Naive thymus-derived CD8-positive, alpha-beta T cell (primary cell): ENCODE measurements around the gene MACROD2. TPM values are rescaled to one million over a fixed set of nuclear protein-coding genes. Genes with fewer than 3 reads are reported as not detected.
A peak's percentile ranks its signal among the peaks of the same experiment; 100 is the strongest.

Source experiments
- ATAC-seq, 2 donors: fragments of 150-1000 bp; cut with Tn5 transposase in 1 of 2; sonication (Bioruptor Pico), chemical (Tn5 transposase) in 1 of 2; 1 replicate in 1 of 2; 2 replicates in 1 of 2; pipeline ENCODE4 v1.10.0; 2021; ENCODE audit warnings: mild to moderate bottlenecking in 2 of 2, moderate library complexity in 2 of 2
- POLR2A ChIA-PET: fragments of 350-600 bp; sonication (Branson Sonifier 250); formaldehyde crosslinking; loops from one replicate; lab custom pipeline; 2021; ENCODE audit warnings: antibody characterized with exemption; lab: Charles Lee
- DNase-seq, 10 donors: peaks; one replicate each; pipeline versions ENCODE4 v3.0.0 to v3.0.0-alpha.2; 2020 to 2022
- H3K27ac Mint-ChIP-seq, 10 donors: one replicate each; pipeline ENCODE4 v1.8.0; 2020 to 2022; ENCODE audit warnings: mild to moderate bottlenecking in 10 of 10, mixed read lengths in 10 of 10, moderate library complexity in 4 of 10, inconsistent platforms in 1 of 10
- H3K27me3 Mint-ChIP-seq, 5 donors: one replicate each; pipeline ENCODE4 v1.8.0; 2021 to 2022; ENCODE audit warnings: mixed read lengths in 5 of 5
- H3K36me3 Mint-ChIP-seq, 3 donors: one replicate each; pipeline ENCODE4 v1.8.0; 2020 to 2022; ENCODE audit warnings: mixed read lengths in 3 of 3, mild to moderate bottlenecking in 2 of 3, inconsistent platforms in 1 of 3
- H3K4me1 Mint-ChIP-seq, 4 donors: one replicate each; pipeline ENCODE4 v1.8.0; 2021 to 2022; ENCODE audit warnings: mixed read lengths in 4 of 4
- H3K4me3 Mint-ChIP-seq, 10 donors: one replicate each; pipeline ENCODE4 v1.8.0; 2020 to 2022; ENCODE audit warnings: mild to moderate bottlenecking in 10 of 10, mixed read lengths in 10 of 10, moderate library complexity in 6 of 10, inconsistent platforms in 1 of 10
- H3K9me3 Mint-ChIP-seq, 9 donors: one replicate each; pipeline ENCODE4 v1.8.0; 2020 to 2022; ENCODE audit warnings: mixed read lengths in 9 of 9, mild to moderate bottlenecking in 3 of 9, inconsistent platforms in 1 of 9, moderate library complexity in 1 of 9
- polyA plus RNA-seq, 3 donors: library from polyadenylated mRNA; unstranded; fragments of 300-500 nt; fragmentation: Illumina TruSeq; gene quantifications; one replicate each; pipeline ENCODE4 v1.2.3, GENCODE V29; 2021
- total RNA-seq, 8 experiments: library from RNA in 2 of 8; stranded (reverse) in 2 of 8; gene quantifications; one replicate each; pipeline ENCODE4 v1.2.3 and lab custom pipeline; 2021 to 2026

Gene MACROD2
- total and polyA plus RNA-seq, 5 experiments from 2014 or later = 0.18 to 1.1 (median 0.60) TPM; not detected in 2

GRCh38 chr20:15937179-15937578 lies 1941.9 kb downstream of the MACROD2 start:
- ATAC-seq = no peak
- Mint-ChIP-seq H3K4me1 (peaks cover 0 to 18% (median 0%) of the 10 kb centered on the region in 4 donors), H3K9me3 (peaks cover 0 to 22% (median 4%) of the 10 kb centered on the region in 9 donors), H3K36me3 (no peaks in the 10 kb centered on the region), H3K27ac (peak overlapping the region in 1 of 10 donors; percentile 45), H3K27me3 (peaks cover 0 to 2% (median 0%) of the 10 kb centered on the region in 5 donors), H3K4me3 (peak overlapping the region in 1 of 10 donors; percentile 72)
- POLR2A ChIA-PET = no interaction called here
- no peak for DNase-seq

DNA sequence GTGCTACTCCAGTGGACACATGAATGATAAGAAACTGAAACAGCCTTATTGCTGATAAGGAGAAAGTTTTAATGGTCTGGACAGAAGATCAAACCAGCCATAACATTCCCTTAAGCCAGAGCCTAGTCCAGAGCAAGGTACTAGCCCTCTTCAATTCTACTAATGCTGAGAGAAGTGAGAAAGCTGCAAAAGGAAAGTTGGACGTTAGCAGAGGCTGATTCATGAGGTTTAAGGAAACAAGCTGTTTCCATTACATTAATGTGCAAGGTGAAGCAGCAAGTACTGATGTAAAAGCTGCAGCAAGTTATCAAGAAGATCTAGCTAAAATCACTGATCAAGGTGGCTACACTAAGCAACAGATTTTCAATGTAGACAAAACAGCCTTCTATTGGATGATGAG lies 1943.5 kb downstream of the MACROD2 start:
- ATAC-seq = no peak
- no peak for DNase-seq
- POLR2A ChIA-PET = no interaction called here
- H3K4me1 Mint-ChIP-seq = peaks cover 0 to 14% (median 0%) of the 10 kb centered on the region in 4 donors
- H3K4me3 Mint-ChIP-seq = peak overlapping the region in 1 of 10 donors; percentile 40
- no peaks in the 10 kb centered on the region for H3K36me3 Mint-ChIP-seq
- H3K27me3 Mint-ChIP-seq = peaks cover 0 to 2% (median 0%) of the 10 kb centered on the region in 5 donors
- peaks cover 0 to 22% (median 4%) of the 10 kb centered on the region in 9 donors for H3K9me3 Mint-ChIP-seq
- H3K27ac Mint-ChIP-seq = no peak overlapping the region

DNA sequence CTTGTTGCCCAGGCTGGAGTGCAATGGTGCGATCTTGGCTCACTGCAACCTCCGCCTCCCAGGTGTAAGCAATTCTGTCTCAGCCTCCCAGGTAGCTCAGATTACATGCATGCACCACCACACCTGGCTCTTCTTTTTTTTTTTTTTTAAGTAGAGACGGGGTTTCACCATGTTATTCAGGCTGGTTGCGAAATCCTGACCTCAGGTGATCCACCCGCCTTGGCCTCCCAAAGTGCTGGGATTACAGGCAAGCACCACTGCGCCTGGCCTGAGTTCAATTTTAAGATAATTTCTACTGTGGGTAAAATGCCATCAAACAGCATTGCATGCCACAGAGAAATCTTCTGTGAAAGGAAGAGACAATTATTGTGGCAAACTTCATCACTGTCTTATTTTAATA lies 1944.8 kb downstream of the MACROD2 start:
- DNase-seq (no peak), ATAC-seq (no peak)
- H3K4me3 Mint-ChIP-seq = no peak overlapping the region
- H3K36me3 Mint-ChIP-seq = no peaks in the 10 kb centered on the region
- peaks cover 0 to 2% (median 0%) of the 10 kb centered on the region in 5 donors for H3K27me3 Mint-ChIP-seq
- H3K4me1 Mint-ChIP-seq = peaks cover 0 to 14% (median 0%) of the 10 kb centered on the region in 4 donors
- POLR2A ChIA-PET = no interaction called here
- H3K9me3 Mint-ChIP-seq = peaks cover 0 to 21% (median 4%) of the 10 kb centered on the region in 9 donors
- H3K27ac Mint-ChIP-seq = no peak overlapping the region

DNA sequence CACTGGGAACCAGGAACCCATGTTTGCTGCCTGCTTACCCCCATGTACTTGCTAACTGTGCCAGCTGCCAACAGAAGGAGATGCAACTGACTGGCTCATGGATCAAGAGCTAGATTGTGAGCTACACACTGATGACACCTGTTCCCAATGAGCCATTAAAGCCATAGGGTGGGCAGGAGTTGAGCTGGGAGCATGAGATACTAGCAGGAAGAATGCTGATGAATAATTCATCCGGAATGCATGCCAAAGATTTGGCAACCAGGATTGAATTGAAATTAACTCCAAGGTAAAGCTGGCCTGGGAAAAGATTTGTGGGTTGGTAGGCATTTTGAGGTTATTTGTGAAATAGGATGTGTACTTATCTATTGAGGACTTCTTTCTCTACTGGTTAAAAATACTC lies 1946.8 kb downstream of the MACROD2 start:
- no peaks in the 10 kb centered on the region for H3K36me3 Mint-ChIP-seq
- H3K4me1 Mint-ChIP-seq = peaks cover 0 to 9% (median 0%) of the 10 kb centered on the region in 4 donors
- ATAC-seq (no peak), DNase-seq (no peak)
- H3K4me3 Mint-ChIP-seq = no peak overlapping the region
- POLR2A ChIA-PET = no interaction called here
- peaks cover 0 to 13% (median 4%) of the 10 kb centered on the region in 9 donors for H3K9me3 Mint-ChIP-seq
- H3K27me3 Mint-ChIP-seq = peaks cover 0 to 3% (median 0%) of the 10 kb centered on the region in 5 donors
- H3K27ac Mint-ChIP-seq = peak overlapping the region in 1 of 10 donors; percentile 4

DNA sequence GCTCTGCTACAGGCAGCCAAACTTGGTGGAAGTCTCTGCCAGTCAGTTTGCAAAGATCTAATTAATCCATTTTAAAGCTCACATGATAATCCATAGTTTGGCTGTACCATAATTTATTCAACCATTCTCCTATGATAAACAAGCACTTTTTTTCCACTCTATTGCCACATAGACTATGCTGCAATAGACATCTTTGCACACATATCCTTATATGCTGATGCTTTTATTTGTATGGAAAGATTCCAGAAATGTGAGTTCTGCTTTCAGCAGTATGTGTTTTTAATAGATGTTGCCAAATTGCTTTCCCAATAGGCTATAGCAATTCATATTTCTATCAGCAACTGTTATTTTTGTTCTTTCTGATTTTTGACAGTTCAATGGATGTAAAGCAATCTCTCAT lies 1950.0 kb downstream of the MACROD2 start:
- DNase-seq = no peak
- no peak overlapping the region for H3K27ac Mint-ChIP-seq
- no peaks in the 10 kb centered on the region for H3K36me3 Mint-ChIP-seq
- no peak for ATAC-seq
- H3K4me3 Mint-ChIP-seq = no peak overlapping the region
- peaks cover 0 to 9% (median 0%) of the 10 kb centered on the region in 5 donors for H3K27me3 Mint-ChIP-seq
- POLR2A ChIA-PET = no interaction called here
- peaks cover 0 to 9% (median 0%) of the 10 kb centered on the region in 9 donors for H3K9me3 Mint-ChIP-seq
- peaks cover 0 to 7% (median 0%) of the 10 kb centered on the region in 4 donors for H3K4me1 Mint-ChIP-seq

DNA sequence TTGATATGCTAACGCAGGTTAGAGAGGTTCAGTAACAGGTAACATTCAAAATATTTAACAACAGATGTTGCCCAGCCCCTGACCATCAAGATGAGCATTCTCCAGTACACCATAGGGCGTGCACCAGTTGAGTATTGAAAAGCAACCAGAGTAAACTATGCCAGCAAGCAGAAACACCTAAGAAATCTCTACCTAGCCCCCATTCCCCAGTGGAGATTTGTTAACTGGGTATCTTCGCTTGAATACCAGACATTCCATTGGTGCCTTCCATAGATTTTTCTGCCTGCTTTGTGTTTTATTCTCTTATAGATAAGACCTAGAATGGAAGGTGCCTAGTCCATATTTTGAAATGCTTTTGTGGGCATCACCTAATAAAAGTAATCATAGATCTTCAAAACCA lies 1954.1 kb downstream of the MACROD2 start:
- ATAC-seq = no peak
- peaks cover 0 to 9% (median 0%) of the 10 kb centered on the region in 5 donors for H3K27me3 Mint-ChIP-seq
- no peak overlapping the region for H3K27ac Mint-ChIP-seq
- DNase-seq = no peak
- H3K9me3 Mint-ChIP-seq = peaks cover 0 to 11% (median 3%) of the 10 kb centered on the region in 9 donors
- H3K36me3 Mint-ChIP-seq = no peaks in the 10 kb centered on the region
- no peaks in the 10 kb centered on the region for H3K4me1 Mint-ChIP-seq
- no peak overlapping the region for H3K4me3 Mint-ChIP-seq
- POLR2A ChIA-PET = no interaction called here

- H3K9me3 Mint-ChIP-seq = peaks cover 0 to 11% (median 5%) of the 10 kb centered on the region in 9 donors
- H3K27ac Mint-ChIP-seq = no peak overlapping the region
- H3K4me1 Mint-ChIP-seq = no peaks in the 10 kb centered on the region
- no peak for ATAC-seq
- POLR2A ChIA-PET = no interaction called here
- peaks cover 0 to 9% (median 3%) of the 10 kb centered on the region in 5 donors for H3K27me3 Mint-ChIP-seq
- no peak overlapping the region for H3K4me3 Mint-ChIP-seq
- DNase-seq = no peak
- no peaks in the 10 kb centered on the region for H3K36me3 Mint-ChIP-seq
These were observed 1956.3 kb downstream of the MACROD2 start for GRCh38 chr20:15951658-15952057.

DNA sequence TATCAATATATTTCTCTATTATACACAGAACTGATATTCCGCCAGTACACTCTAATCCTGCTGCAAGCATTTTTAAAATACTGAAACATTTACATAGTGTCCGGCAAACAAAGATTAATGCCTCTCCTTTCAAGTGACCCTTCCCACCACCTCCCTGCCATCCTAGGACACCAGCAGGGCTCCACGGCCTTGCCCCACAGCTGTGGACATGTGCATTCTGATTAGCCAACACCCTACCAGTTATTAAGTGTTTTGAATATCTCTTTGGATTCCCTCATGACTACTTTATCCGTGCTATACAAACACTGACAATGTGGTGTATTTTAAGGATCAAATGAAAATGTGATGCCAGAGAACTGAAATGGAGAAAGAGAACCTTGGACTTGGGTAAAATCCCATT lies 1962.8 kb downstream of the MACROD2 start:
- no peaks in the 10 kb centered on the region for H3K36me3 Mint-ChIP-seq
- H3K4me1 Mint-ChIP-seq = no peaks in the 10 kb centered on the region
- DNase-seq (no peak), ATAC-seq (no peak)
- peaks cover 0 to 4% (median 0%) of the 10 kb centered on the region in 5 donors for H3K27me3 Mint-ChIP-seq
- no peak overlapping the region for H3K4me3 Mint-ChIP-seq
- no peak overlapping the region for H3K27ac Mint-ChIP-seq
- POLR2A ChIA-PET = no interaction called here
- peaks cover 0 to 6% (median 0%) of the 10 kb centered on the region in 9 donors for H3K9me3 Mint-ChIP-seq

DNA sequence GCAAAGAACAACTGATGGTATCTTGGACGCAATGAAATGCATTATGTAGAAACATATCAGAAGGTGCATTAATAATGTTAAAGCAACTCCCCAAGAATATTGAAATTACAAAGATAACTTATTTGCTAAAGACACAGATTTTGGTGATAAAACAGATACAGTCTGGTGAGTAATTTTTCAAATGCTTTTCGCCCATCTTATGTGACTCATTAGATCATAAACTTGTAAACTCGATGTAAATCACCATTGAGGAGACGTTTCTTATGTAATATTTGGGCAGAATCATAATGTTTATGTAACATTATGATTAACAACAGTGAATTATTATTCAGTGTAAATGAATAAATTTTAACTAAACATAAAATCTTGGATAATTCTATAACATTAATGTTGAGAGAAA lies 1969.8 kb downstream of the MACROD2 start:
- Mint-ChIP-seq H3K27me3 (no peaks in the 10 kb centered on the region), H3K4me3 (no peak overlapping the region), H3K36me3 (peaks cover 0 to 4% (median 0%) of the 10 kb centered on the region in 3 donors), H3K4me1 (no peaks in the 10 kb centered on the region), H3K9me3 (peaks cover 0 to 14% (median 4%) of the 10 kb centered on the region in 9 donors), H3K27ac (no peak overlapping the region)
- ATAC-seq = no peak
- POLR2A ChIA-PET = no interaction called here
- DNase-seq = no peak

DNA sequence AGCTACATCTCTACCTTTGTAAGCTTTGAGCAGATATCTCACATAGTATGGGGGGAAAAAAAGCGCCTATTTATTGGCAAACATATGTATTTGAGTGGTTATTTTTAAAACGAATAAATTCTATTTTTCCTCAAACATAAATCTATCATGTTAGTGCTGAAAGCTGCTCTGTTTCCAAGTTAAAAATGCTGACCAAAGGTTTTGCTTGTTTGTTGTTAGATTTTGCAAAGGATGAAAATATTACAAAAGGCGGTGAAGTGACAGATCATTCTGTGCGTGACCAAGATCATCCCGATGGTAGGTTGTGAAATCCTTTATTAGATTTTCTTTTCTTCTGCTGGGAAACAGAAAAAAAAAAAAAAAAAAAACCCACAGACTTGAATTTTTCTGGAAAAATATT lies 1972.0 kb downstream of the MACROD2 start:
- no peak overlapping the region for H3K4me3 Mint-ChIP-seq
- H3K4me1 Mint-ChIP-seq = no peaks in the 10 kb centered on the region
- peaks cover 0 to 4% (median 0%) of the 10 kb centered on the region in 3 donors for H3K36me3 Mint-ChIP-seq
- no peak for ATAC-seq
- H3K27ac Mint-ChIP-seq = no peak overlapping the region
- POLR2A ChIA-PET = no interaction called here
- H3K27me3 Mint-ChIP-seq = no peaks in the 10 kb centered on the region
- peaks cover 3 to 29% (median 9%) of the 10 kb centered on the region in 9 donors for H3K9me3 Mint-ChIP-seq
- DNase-seq = no peak

- no peak for ATAC-seq
- H3K27ac Mint-ChIP-seq = no peak overlapping the region
- no peak overlapping the region for H3K4me3 Mint-ChIP-seq
- POLR2A ChIA-PET = no interaction called here
- H3K27me3 Mint-ChIP-seq = no peaks in the 10 kb centered on the region
- no peaks in the 10 kb centered on the region for H3K36me3 Mint-ChIP-seq
- no peaks in the 10 kb centered on the region for H3K4me1 Mint-ChIP-seq
- DNase-seq = no peak
- H3K9me3 Mint-ChIP-seq = peaks cover 0 to 25% (median 10%) of the 10 kb centered on the region in 9 donors
These were observed 1980.9 kb downstream of the MACROD2 start for GRCh38 chr20:15976047-15976736.

DNA sequence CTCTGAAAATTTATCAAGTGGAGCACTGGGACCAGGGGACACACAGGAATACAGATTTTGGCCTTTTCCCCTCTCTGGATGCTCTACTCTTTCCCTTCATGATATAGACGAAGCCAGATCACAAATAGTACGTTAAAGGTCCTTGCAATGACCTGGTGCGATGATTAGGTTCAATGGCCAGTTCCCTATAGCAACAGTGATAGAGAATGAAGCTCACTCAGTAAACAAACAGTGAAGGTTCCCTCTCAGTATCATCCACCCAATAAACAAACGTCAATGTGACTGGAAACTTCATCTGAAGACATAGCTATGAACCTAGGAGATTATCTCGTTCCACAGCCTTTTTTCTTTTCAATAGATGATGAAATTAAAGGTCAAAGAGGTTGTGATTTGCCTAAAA lies 1981.7 kb downstream of the MACROD2 start:
- peaks cover 0 to 25% (median 6%) of the 10 kb centered on the region in 9 donors for H3K9me3 Mint-ChIP-seq
- H3K4me1 Mint-ChIP-seq = no peaks in the 10 kb centered on the region
- no peaks in the 10 kb centered on the region for H3K36me3 Mint-ChIP-seq
- H3K27me3 Mint-ChIP-seq = no peaks in the 10 kb centered on the region
- DNase-seq (no peak), ATAC-seq (no peak)
- no peak overlapping the region for H3K27ac Mint-ChIP-seq
- POLR2A ChIA-PET = no interaction called here
- no peak overlapping the region for H3K4me3 Mint-ChIP-seq

DNA sequence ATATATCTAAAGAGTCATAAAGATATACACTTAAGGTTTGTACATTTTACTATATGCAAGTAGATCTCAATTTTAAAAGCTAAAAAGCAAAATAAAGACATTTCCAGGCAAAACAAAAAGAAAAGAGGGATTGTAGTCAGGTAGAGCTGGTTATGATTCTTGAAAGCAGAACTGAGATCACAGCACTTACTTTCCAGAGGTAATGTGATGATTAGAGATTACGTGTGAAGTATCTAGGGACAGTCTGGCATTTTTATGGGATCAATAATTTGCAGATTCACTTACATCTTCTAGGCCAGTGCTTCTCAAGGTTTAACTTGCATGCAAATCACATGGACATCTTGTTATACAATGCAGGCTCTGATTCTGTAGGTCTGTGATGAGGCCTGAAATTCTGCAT lies 1982.4 kb downstream of the MACROD2 start:
- no peak for DNase-seq
- POLR2A ChIA-PET = no interaction called here
- Mint-ChIP-seq H3K4me3 (no peak overlapping the region), H3K9me3 (peaks cover 0 to 23% (median 3%) of the 10 kb centered on the region in 9 donors), H3K27ac (no peak overlapping the region), H3K36me3 (no peaks in the 10 kb centered on the region), H3K27me3 (no peaks in the 10 kb centered on the region), H3K4me1 (no peaks in the 10 kb centered on the region)
- no peak for ATAC-seq
